22Rv1 (cell line): ENCODE data around the gene CCDC73.

ENCODE experiments used
- H3K27ac ChIP-seq: fragments of 450-650 bp; 2 replicates; pipeline ENCODE4 v1.5.1; 2017
- CTCF ChIP-seq: fragments of 450-650 bp; IDR thresholded peaks from 2 replicates; pipeline ENCODE4 v1.5.1; 2017; ENCODE audit warnings: mild to moderate bottlenecking
- ZFX ChIP-seq: fragments of 450-650 bp; IDR thresholded peaks from 2 replicates; pipeline ENCODE4 v1.6.1; 2017; ENCODE audit warnings: antibody characterized with exemption, borderline replicate concordance

The CCDC73 gene

GRCh38 chr11:32573228-32573627 is 221.2 kb downstream of the CCDC73 start:
- H3K27ac ChIP-seq, result no peak overlapping the region
- TF ChIP-seq CTCF, result no peak
- no peak for TF ChIP-seq ZFX

DNA sequence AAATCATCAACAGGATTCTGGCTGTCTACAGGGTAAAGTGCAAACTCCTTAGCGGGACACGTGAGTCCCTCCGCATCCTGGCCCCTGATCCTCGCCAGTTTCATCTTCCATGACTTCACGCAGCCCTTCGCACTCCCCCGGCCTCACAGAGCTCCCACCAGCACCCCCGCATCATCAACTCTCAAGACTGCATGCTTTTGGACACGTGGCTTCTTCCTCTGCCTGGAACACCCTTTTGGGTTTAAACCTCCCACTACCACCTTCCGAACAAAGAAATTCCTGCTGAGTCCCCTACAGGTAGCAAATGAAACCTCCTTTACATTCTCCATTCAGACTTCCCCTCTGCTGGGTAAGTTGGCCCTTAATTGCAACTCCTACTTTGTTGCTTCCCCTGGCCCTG is 223.4 kb downstream of the CCDC73 start:
- H3K27ac ChIP-seq, result no peak overlapping the region
- no peak for TF ChIP-seq CTCF

DNA sequence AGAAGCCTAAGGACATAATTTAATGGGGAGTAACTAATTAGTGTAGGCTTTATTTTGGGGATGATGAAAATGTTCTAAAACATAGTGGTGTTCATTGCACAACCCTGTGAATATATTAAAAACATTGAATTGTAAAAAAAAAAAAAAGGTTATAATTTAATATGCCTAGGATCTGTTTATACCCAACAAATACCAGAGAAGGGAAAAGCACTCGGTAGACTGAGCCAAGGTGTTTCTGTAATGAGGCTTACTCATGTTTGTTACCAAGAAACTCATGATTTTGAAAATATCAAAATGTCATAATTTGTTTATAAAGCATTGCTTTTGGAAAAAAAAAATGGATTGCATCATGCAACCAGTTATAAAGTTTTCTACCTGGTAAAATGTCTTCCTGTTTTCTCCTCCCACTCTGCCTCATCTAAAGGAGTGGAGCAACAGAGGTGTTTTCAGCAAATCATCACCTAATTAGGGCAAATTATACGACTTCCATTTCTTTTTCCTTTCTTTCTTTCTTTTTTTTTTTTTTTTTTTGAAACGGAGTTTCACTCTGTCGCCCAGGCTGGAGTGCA is 225.1 kb downstream of the CCDC73 start:
- no peak overlapping the region for H3K27ac ChIP-seq
- TF ChIP-seq ZFX (no peak), CTCF (no peak)

DNA sequence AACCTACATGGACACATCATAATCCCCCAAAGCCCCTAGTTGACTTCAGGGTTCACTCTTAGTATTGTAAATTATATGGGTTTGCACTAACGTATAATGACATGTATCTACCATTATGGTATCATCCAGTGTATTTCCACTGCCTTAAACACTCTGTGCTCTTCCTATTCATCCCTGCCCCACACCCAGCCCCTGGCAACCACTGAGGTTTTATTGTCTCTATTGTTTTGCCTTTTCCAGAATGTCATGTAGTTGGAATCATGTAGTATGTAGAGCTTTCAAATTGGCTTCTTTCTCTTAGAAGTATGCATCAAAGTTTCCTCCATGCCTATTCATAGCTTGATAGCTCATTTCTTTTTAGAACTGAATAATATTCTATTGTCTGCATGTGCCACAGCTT is 227.3 kb downstream of the CCDC73 start:
- H3K27ac ChIP-seq, result no peak overlapping the region
- TF ChIP-seq ZFX (no peak), CTCF (no peak)

DNA sequence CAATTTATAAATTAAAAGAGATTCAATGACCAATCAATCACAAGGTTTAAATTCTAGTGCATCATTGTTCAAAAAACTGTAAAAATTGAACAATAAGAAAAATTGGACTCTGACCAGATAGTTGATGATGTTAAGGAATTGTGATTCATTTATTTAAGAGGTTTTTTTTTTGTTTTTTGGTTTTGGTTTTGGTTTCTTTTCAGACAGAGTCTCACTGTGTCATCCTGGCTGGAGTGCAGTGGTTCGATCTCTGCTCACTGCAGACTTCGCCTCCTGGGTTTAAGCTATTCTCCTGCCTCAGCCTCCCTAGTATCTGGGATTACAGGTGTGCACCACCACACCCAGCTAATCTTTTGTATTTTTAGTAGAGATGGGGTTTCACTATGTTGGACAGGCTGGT is 227.9 kb downstream of the CCDC73 start:
- H3K27ac ChIP-seq, result no peak overlapping the region
- TF ChIP-seq ZFX (no peak), CTCF (no peak)

DNA sequence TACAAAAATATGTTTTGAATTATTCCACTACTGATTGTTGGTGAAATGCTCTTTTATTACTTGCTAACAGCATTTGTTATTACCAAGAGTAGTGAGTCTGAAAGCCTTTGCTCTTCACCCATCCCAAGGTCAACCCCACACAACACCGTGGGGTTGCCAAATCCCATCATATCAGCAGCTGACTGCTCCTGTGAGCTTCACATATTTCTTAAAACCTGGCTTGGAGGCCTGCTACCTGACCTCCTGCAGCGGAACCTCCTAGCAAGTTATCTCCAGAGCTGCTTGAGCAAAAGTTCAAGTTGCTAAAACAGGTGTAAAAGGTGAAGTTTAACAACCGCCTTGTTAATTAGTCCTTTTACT is 230.9 kb downstream of the CCDC73 start:
- TF ChIP-seq CTCF (no peak), ZFX (no peak)
- no peak overlapping the region for H3K27ac ChIP-seq

- no peak overlapping the region for H3K27ac ChIP-seq
- TF ChIP-seq ZFX (no peak), CTCF (no peak)
Measured at GRCh38 chr11:32562839-32563599, 231.4 kb downstream of the CCDC73 start.
